HEK293T (cell line): Measurements from ENCODE around the gene RIPOR2.

Source experiments
- FOXK2 ChIP-seq: fragments of 450-650 bp; IDR thresholded peaks from 2 replicates; pipeline ENCODE4 v1.6.1; 2016; ENCODE audit warnings: mild to moderate bottlenecking
- HDGF ChIP-seq: fragments of 450-650 bp; IDR thresholded peaks from 2 replicates; pipeline ENCODE4 v1.6.1; 2017; ENCODE audit warnings: antibody characterized with exemption, borderline replicate concordance
- SUZ12 ChIP-seq: fragments of 450-650 bp; IDR thresholded peaks from 2 replicates; pipeline ENCODE4 v1.6.1; 2016; ENCODE audit warnings: mild to moderate bottlenecking
- TARDBP ChIP-seq: fragments of 450-650 bp; IDR thresholded peaks from 2 replicates; pipeline ENCODE4 v1.6.1; 2016

GRCh38 chr6:24855395-24856245 is 80.1 kb downstream of the RIPOR2 start:
- TF ChIP-seq TARDBP (no peak), HDGF (no peak), FOXK2 (no peak), SUZ12 (no peak)
